Activated CD8-positive, alpha-beta memory T cell treated with anti-CD3 and anti-CD28 coated beads for 4 hours (primary cell): ENCODE measurements around the gene ARHGAP40.
A peak's percentile ranks its signal among the peaks of the same experiment; 100 is the strongest.

Experiments
- DNase-seq, 2 donors: peaks; one replicate each; pipeline ENCODE4 v3.0.0-alpha.2; 2020; ENCODE audit warnings: low read depth in 2 of 2

The ARHGAP40 gene

GRCh38 chr20:38650010-38650409 lies 48.4 kb downstream of the ARHGAP40 start:
- DNase-seq = no peak

GRCh38 chr20:38651154-38651553 lies 49.5 kb downstream of the ARHGAP40 start:
- DNase-seq = no peak

GRCh38 chr20:38651562-38651961 lies 50.0 kb downstream of the ARHGAP40 start:
- DNase-seq = no peak

GRCh38 chr20:38652995-38653394 lies 51.4 kb downstream of the ARHGAP40 start:
- no peak for DNase-seq

- no peak for DNase-seq
Measured at GRCh38 chr20:38657390-38657789, 55.8 kb downstream of the ARHGAP40 start.

GRCh38 chr20:38658879-38659596 lies 57.4 kb downstream of the ARHGAP40 start:
- DNase-seq = no peak

- DNase-seq = no peak
Measured at GRCh38 chr20:38659597-38659880, 57.9 kb downstream of the ARHGAP40 start.

- no peak for DNase-seq
Measured at GRCh38 chr20:38660429-38660828, 58.8 kb downstream of the ARHGAP40 start.

- no peak for DNase-seq
Measured at GRCh38 chr20:38663660-38664059, 62.1 kb downstream of the ARHGAP40 start.

GRCh38 chr20:38664284-38664683 lies 62.7 kb downstream of the ARHGAP40 start:
- no peak for DNase-seq

GRCh38 chr20:38665094-38665493 lies 63.5 kb downstream of the ARHGAP40 start:
- DNase-seq = no peak

- no peak for DNase-seq
Measured at GRCh38 chr20:38665506-38666285, 64.1 kb downstream of the ARHGAP40 start.

- no peak for DNase-seq
Measured at GRCh38 chr20:38667417-38667956, 65.9 kb downstream of the ARHGAP40 start.

GRCh38 chr20:38669688-38670087 lies 68.1 kb downstream of the ARHGAP40 start:
- DNase-seq = no peak

- DNase-seq = no peak
Measured at GRCh38 chr20:38670786-38671185, 69.2 kb downstream of the ARHGAP40 start.

GRCh38 chr20:38671186-38671585 lies 69.6 kb downstream of the ARHGAP40 start:
- no peak for DNase-seq

- no peak for DNase-seq
Measured at GRCh38 chr20:38671701-38672292, 70.2 kb downstream of the ARHGAP40 start.

- no peak for DNase-seq
Measured at GRCh38 chr20:38672504-38672903, 70.9 kb downstream of the ARHGAP40 start.

GRCh38 chr20:38673261-38673660 lies 71.7 kb downstream of the ARHGAP40 start:
- no peak for DNase-seq

- DNase-seq = no peak
Measured at GRCh38 chr20:38673725-38674091, 72.1 kb downstream of the ARHGAP40 start.

GRCh38 chr20:38674092-38674764 lies 72.6 kb downstream of the ARHGAP40 start:
- DNase-seq = peak; percentile 46 to 50

- DNase-seq = no peak
Measured at GRCh38 chr20:38674765-38675133, 73.1 kb downstream of the ARHGAP40 start.
